IMR-90 (cell line): ENCODE data around the gene FALEC. TPM values are rescaled to one million over a fixed set of nuclear protein-coding genes. Genes with fewer than 3 reads are reported as not detected.

Experiments
- ATAC-seq: fragments of 200-7000 bp; cut with Tn5 transposase; 2 replicates; pipeline ENCODE4 v1.9.1; 2020; ENCODE audit warnings: low read depth, mild to moderate bottlenecking, moderate library complexity
- BruUV-seq: library from RNA; stranded (reverse); fragments of 400-500 nt; replicated peaks from 2 replicates; lab custom pipeline; 2021; lab: Mats Ljungman, UMichigan
- CTCF ChIA-PET: fragments of 300-600 bp; formaldehyde crosslinking; extraction: SDS; loops from one replicate; lab custom pipeline; 2021; ENCODE audit warnings: antibody characterized with exemption; lab: Yijun Ruan, JAX
- POLR2A ChIA-PET: fragments of 300-600 bp; sonication (Branson Sonifier 250); formaldehyde crosslinking; loops from one replicate; lab custom pipeline; 2022; ENCODE audit warnings: antibody characterized with exemption; ENCODE audit not compliant: unreplicated experiment; lab: Charles Lee
- DNase-seq: peaks from one replicate; pipeline ENCODE4 v3.0.0; 2013
- H2AFZ ChIP-seq: replicated peaks from 2 replicates; pipeline ENCODE3; 2013; ENCODE audit warnings: low read length, mild to moderate bottlenecking; ENCODE audit not compliant: poor library complexity
- H2AK5ac ChIP-seq: 2 replicates; pipeline ENCODE4 v1.6.1; 2013; ENCODE audit warnings: low read depth, low read length, inconsistent platforms
- H2AK9ac ChIP-seq: replicated peaks from 2 replicates; pipeline ENCODE3; 2013; ENCODE audit warnings: mild to moderate bottlenecking, low read depth, low read length, moderate library complexity; ENCODE audit not compliant: poor library complexity
- H2BK120ac ChIP-seq: 2 replicates; pipeline ENCODE4 v1.6.1; 2013; ENCODE audit warnings: low read depth, low read length, inconsistent platforms
- H2BK15ac ChIP-seq: 3 replicates; pipeline ENCODE4 v1.6.1; 2013; ENCODE audit warnings: low read depth, low read length, inconsistent platforms
- H2BK20ac ChIP-seq: 2 replicates; pipeline ENCODE4 v1.6.1; 2013; ENCODE audit warnings: low read depth, mild to moderate bottlenecking, inconsistent platforms, low read length, moderate library complexity
- H2BK5ac ChIP-seq: 2 replicates; pipeline ENCODE4 v1.6.1; 2013; ENCODE audit warnings: mild to moderate bottlenecking, low read depth, low read length, inconsistent platforms; ENCODE audit not compliant: poor library complexity, severe bottlenecking
- H3K14ac ChIP-seq: replicated peaks from 2 replicates; pipeline ENCODE4 v1.6.1; 2013; ENCODE audit warnings: low read depth, low read length, inconsistent platforms
- H3K18ac ChIP-seq: 2 replicates; pipeline ENCODE4 v1.6.1; 2013; ENCODE audit warnings: low read depth, low read length, control low read depth
- H3K23ac ChIP-seq: 2 replicates; pipeline ENCODE4 v1.6.1; 2013; ENCODE audit warnings: low read depth, low read length, inconsistent platforms
- H3K27ac ChIP-seq: 2 replicates; pipeline ENCODE4 v1.5.1; 2013; ENCODE audit warnings: mild to moderate bottlenecking, control low read depth, low read length; ENCODE audit not compliant: insufficient read depth
- H3K27me3 ChIP-seq: 2 replicates; pipeline ENCODE4 v1.6.1; 2013; ENCODE audit warnings: low read length; ENCODE audit not compliant: control insufficient read depth, insufficient read depth
- H3K36me3 ChIP-seq: 2 replicates; pipeline ENCODE4 v1.6.1; 2013; ENCODE audit warnings: low read length, mixed read lengths; ENCODE audit not compliant: control insufficient read depth, insufficient read depth
- H3K4ac ChIP-seq: 2 replicates; pipeline ENCODE4 v1.6.1; 2013; ENCODE audit warnings: low read depth, low read length, inconsistent platforms
- H3K4me1 ChIP-seq: 2 replicates; pipeline ENCODE4 v1.6.1; 2013; ENCODE audit warnings: low read length, mixed read lengths; ENCODE audit not compliant: control insufficient read depth, insufficient read depth
- H3K4me2 ChIP-seq: 2 replicates; pipeline ENCODE4 v1.6.1; 2013; ENCODE audit warnings: low read depth, mild to moderate bottlenecking, control low read depth, low read length, moderate library complexity
- H3K4me3 ChIP-seq: 2 replicates; pipeline ENCODE4 v1.5.1; 2013; ENCODE audit warnings: low read depth, mild to moderate bottlenecking, control low read depth, low read length, moderate library complexity; ENCODE audit not compliant: insufficient read depth
- H3K56ac ChIP-seq: 2 replicates; pipeline ENCODE4 v1.6.1; 2013; ENCODE audit warnings: low read length, inconsistent platforms; ENCODE audit not compliant: insufficient read depth; ENCODE audit errors: extremely low read depth
- H3K79me1 ChIP-seq, 2 experiments: 2 replicates each; pipeline ENCODE4 v1.6.1; 2013; ENCODE audit warnings: low read length in 2 of 2, inconsistent platforms in 1 of 2, low read depth in 1 of 2
- H3K9ac ChIP-seq: 2 replicates; pipeline ENCODE4 v1.6.1; 2013; ENCODE audit warnings: low read depth, low read length, control low read depth
- H3K9me1 ChIP-seq: 2 replicates; pipeline ENCODE4 v1.6.1; 2013; ENCODE audit warnings: low read length, inconsistent platforms; ENCODE audit not compliant: insufficient read depth
- H3K9me3 ChIP-seq: 2 replicates; pipeline ENCODE4 v1.6.1; 2013; ENCODE audit warnings: low read length; ENCODE audit not compliant: control insufficient read depth, insufficient read depth
- H4K20me1 ChIP-seq: 2 replicates; pipeline ENCODE4 v1.6.1; 2013; ENCODE audit warnings: low read length, inconsistent platforms; ENCODE audit not compliant: insufficient read depth
- H4K5ac ChIP-seq: 2 replicates; pipeline ENCODE4 v1.6.1; 2013; ENCODE audit warnings: mild to moderate bottlenecking, low read depth, low read length, control low read depth
- H4K8ac ChIP-seq, 2 experiments: 2 replicates each; pipeline ENCODE4 v1.6.1; 2013; ENCODE audit warnings: low read depth in 2 of 2, low read length in 2 of 2, control low read depth in 1 of 2, inconsistent platforms in 1 of 2
- H4K91ac ChIP-seq: 2 replicates; pipeline ENCODE4 v1.6.1; 2013; ENCODE audit warnings: low read depth, low read length, inconsistent platforms; ENCODE audit not compliant: insufficient read depth
- CEBPB ChIP-seq: IDR thresholded peaks from 2 replicates; pipeline ENCODE4 v1.6.1; 2012; ENCODE audit warnings: low read depth, low read length, improper control_type of control experiment
- MAFK ChIP-seq: IDR thresholded peaks from 2 replicates; pipeline ENCODE4 v1.6.1; 2012; ENCODE audit warnings: low read depth, low read length, improper control_type of control experiment
- WGBS, 2 experiments: methylation state at CpG; one replicate each; pipeline versions ENCODE4 v1.1.5 to v1.1.7; 2013; ENCODE audit warnings: missing lambda C conversion rate in 2 of 2; ENCODE audit not compliant: insufficient read length in 1 of 2; ENCODE audit errors: extremely low coverage in 2 of 2; 5-methylcytosine and 5-hydroxymethylcytosine counted together
- dilution Hi-C: fragments of 300-500 bp; cut with HindIII; formaldehyde crosslinking; loops from one replicate; pipeline ENCODE4 v1.14.3; 2018; ENCODE audit warnings: low sequenced_read_pairs; ENCODE audit not compliant: unreplicated experiment
- in situ Hi-C: fragments of 300-500 bp; cut with MboI; formaldehyde crosslinking; loops from 3 replicates; pipeline ENCODE4 v1.14.3; 2019; ENCODE audit warnings: low sequenced_read_pairs, inconsistent platforms, mixed read lengths
- intact Hi-C: fragments of 100-400 bp; cut with micrococcal nuclease; formaldehyde crosslinking; loops from 2 replicates; pipeline ENCODE4 v1.10.0; 2022
- polyA plus RNA-seq, 3 experiments: library from polyadenylated mRNA; depleted of rRNA; stranded (reverse); fragments of >200 nt; gene quantifications; 2 replicates each; pipeline ENCODE4 v1.2.3, GENCODE V29; 2012; ENCODE audit warnings: low replicate concordance in 1 of 3
- total RNA-seq: library from RNA; depleted of rRNA; stranded (reverse); fragments of >200 nt; gene quantifications from 2 replicates; pipeline ENCODE4 v1.2.3, GENCODE V29; 2012

Gene FALEC
- total and polyA plus RNA-seq, 2 of the 4 experiments (the other 2 are of a cell fraction): not detected

DNA sequence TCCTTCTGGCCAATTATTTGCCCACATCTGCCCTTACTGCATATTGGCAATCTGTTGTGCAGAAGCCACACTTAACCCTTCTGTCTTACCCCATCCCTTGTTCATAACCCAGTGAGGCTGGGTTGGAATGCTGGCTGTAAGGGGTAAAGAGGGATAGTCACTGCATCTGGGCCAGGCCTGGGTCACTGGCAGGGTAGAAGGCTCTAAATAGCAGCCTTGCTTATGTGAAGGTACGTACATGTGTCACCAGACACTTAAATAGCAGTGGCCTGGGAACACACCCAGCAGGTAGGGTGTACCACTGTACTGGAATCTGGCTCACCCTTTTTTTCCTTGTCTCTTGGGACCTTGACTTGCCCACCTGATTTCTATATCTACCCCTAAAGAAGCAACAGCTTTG lies 38.2 kb upstream of the FALEC start:
- H2AK9ac ChIP-seq: no peak overlapping the region
- POLR2A ChIA-PET: no interaction called here
- BruUV-seq: no TSS peak
- ATAC-seq (peak; percentile 30), DNase-seq (no peak)
- no peaks in the 10 kb centered on the region for H4K20me1 ChIP-seq
- CTCF ChIA-PET: no interaction called here
- no peak overlapping the region for H2AFZ ChIP-seq
- H3K4ac ChIP-seq: peak overlapping the region; percentile 21; the same call in 1 of the 2 replicates
- in situ Hi-C loops (no loop called here), intact Hi-C loops (no loop called here), dilution Hi-C loops (no loop called here)
- H3K9me1 ChIP-seq: peaks cover 6% of the 10 kb centered on the region
- no peak overlapping the region for H4K5ac ChIP-seq
- H3K4me3 ChIP-seq: no peak overlapping the region
- H3K18ac ChIP-seq: no peak overlapping the region
- H3K9ac ChIP-seq: no peak overlapping the region
- no peak overlapping the region for H2BK20ac ChIP-seq
- H3K36me3 ChIP-seq: peaks cover 6% of the 10 kb centered on the region
- H3K9me3 ChIP-seq: no peaks in the 10 kb centered on the region
- 0 out of 2 replicates have a peak overlapping the region, but pooled peaks have one; percentile 11 for H2AK5ac ChIP-seq
- H4K8ac ChIP-seq: peak overlapping the region in 1 of 2 experiments; percentile 15; a peak in 1 of 4 replicates
- H3K14ac ChIP-seq: peak overlapping the region; percentile 20; the same call in 1 of the 2 replicates
- no peak overlapping the region for H3K23ac ChIP-seq
- no peaks in the 10 kb centered on the region for H3K27me3 ChIP-seq
- H4K91ac ChIP-seq: no peak overlapping the region
- H2BK15ac ChIP-seq: no peak overlapping the region
- no peak overlapping the region for H3K56ac ChIP-seq
- peaks cover 3 to 4% of the 10 kb centered on the region in 2 experiments; a peak in 1 of 4 replicates for H3K79me1 ChIP-seq
- no peak overlapping the region for H2BK120ac ChIP-seq
- WGBS, 2 experiments: 86% methylated on average over 1 of the region's 1 CpG; no CpG with 5 or more reads in 1 of the 2 experiments
- H3K4me2 ChIP-seq: no peak overlapping the region
- peaks cover 9% of the 10 kb centered on the region for H3K4me1 ChIP-seq
- H3K27ac ChIP-seq: no peak overlapping the region
- no peak for TF ChIP-seq CEBPB
- TF ChIP-seq MAFK: no peak
- H2BK5ac ChIP-seq: no peak overlapping the region
